ENCODE data around the gene LIMD2. TPM values are rescaled to one million over a fixed set of nuclear protein-coding genes. Genes with fewer than 3 reads are reported as not detected.

Gene LIMD2
- polyA plus RNA-seq, 1 of the 3 experiments (the other 2 are of a cell fraction), result 78.0 TPM

- DNase-seq, result no peak
- H3K36me3 ChIP-seq (replicated peaks in 1 of 2; ENCODE audit: control insufficient read depth in 1 of 2, insufficient read depth in 2 of 2, low read length in 1 of 2), result peaks cover 8 to 28% of the 10 kb centered on the region in 2 experiments
- no peaks in the 10 kb centered on the region for H3K27me3 ChIP-seq (ENCODE audit: insufficient read depth)
- no peak overlapping the region for H3K9ac ChIP-seq
- H3K9me3 ChIP-seq, result no peaks in the 10 kb centered on the region
- H3K4me3 ChIP-seq (ENCODE audit: low read depth in 2 of 2, low read length in 1 of 2), result no peak overlapping the region
- no peaks in the 10 kb centered on the region for H3K9me2 ChIP-seq
- CTCF ChIA-PET, result interaction anchor here (0.9 to 1.6 kb wide), 6 partner anchors 9 to 278 kb away, joined by 3 to 7 read pairs (median 4); partner anchors contain the start of gene MAP3K3
- H4K20me1 ChIP-seq (ENCODE audit: insufficient read depth), result no peaks in the 10 kb centered on the region
- no peak overlapping the region for H2AFZ ChIP-seq (ENCODE audit: low read depth)
- peaks cover 9 to 42% of the 10 kb centered on the region in 2 experiments; a peak in 3 of 4 replicates for H3K4me1 ChIP-seq (ENCODE audit: control insufficient read depth in 1 of 2, insufficient read depth in 2 of 2, low read depth in 1 of 2, low read length in 1 of 2)
- no peak overlapping the region; a peak in 1 of 4 replicates for H3K27ac ChIP-seq (ENCODE audit: low read depth in 2 of 2, low read length in 1 of 2)
- 94% methylated on average over 15 of the region's 16 CpGs for WGBS (ENCODE audit: low lambda C conversion rate)
- peaks cover 9% of the 10 kb centered on the region for H3F3A ChIP-seq (replicated peaks; ENCODE audit: insufficient read depth)
- POLR2A ChIA-PET, result interaction anchor here (1.7 to 2.4 kb wide), 2 partner anchors 11 to 28 kb away, joined by 6 to 7 read pairs; no protein-coding TSS in a partner anchor
- no peak overlapping the region for H3K4me2 ChIP-seq
- TF ChIP-seq RXRA (IDR thresholded peaks at IDR 0.05; ENCODE audit: borderline replicate concordance, low read depth) (no peak), TCF12 (IDR thresholded peaks at IDR 0.05) (no peak), MAX (IDR thresholded peaks at IDR 0.05; ENCODE audit: low read depth) (no peak), JUND (IDR thresholded peaks at IDR 0.05) (no peak), SIN3A (IDR thresholded peaks at IDR 0.05; ENCODE audit: borderline replicate concordance, low read depth, low read length) (no peak), REST (IDR thresholded peaks at IDR 0.05; ENCODE audit: low read depth, low read length) (no peak), MXI1 (IDR thresholded peaks at IDR 0.05; ENCODE audit: low read depth, low read length) (no peak), TAF1 (IDR thresholded peaks at IDR 0.05; ENCODE audit: borderline replicate concordance, low read depth, low read length) (no peak), RAD21 (IDR thresholded peaks at IDR 0.05; ENCODE audit: low read length) (no peak), EP300 (IDR thresholded peaks at IDR 0.05; ENCODE audit: borderline replicate concordance in 1 of 2, low read depth in 1 of 2, low read length in 1 of 2) (no peak), PBX3 (IDR thresholded peaks at IDR 0.05) (no peak), POLR2AphosphoS5 (IDR thresholded peaks at IDR 0.05; ENCODE audit: low read depth, low read length) (no peak), CHD2 (IDR thresholded peaks at IDR 0.05; ENCODE audit: low read length, partially characterized antibody) (no peak), RCOR1 (IDR thresholded peaks at IDR 0.05; ENCODE audit: low read length) (no peak), ZBTB33 (IDR thresholded peaks at IDR 0.05; ENCODE audit: borderline replicate concordance, low read depth) (no peak), FOXM1 (IDR thresholded peaks at IDR 0.05; ENCODE audit: low read depth) (no peak)
- peaks cover 15% of the 10 kb centered on the region for H3K79me2 ChIP-seq (ENCODE audit: insufficient read depth)
Observed at GRCh38 chr17:63703556-63704258, 3.8 kb upstream of the LIMD2 start.

Measured in SK-N-SH (cell line).